ENCODE results near the gene RAB3IL1.

The RAB3IL1 gene

GRCh38 chr11:61870541-61871031 lies 46.8 kb downstream of the RAB3IL1 start:
- Histone ChIP-seq H3K4me2 (ENCODE audit: low read depth, low read length, poor library complexity, severe bottlenecking) (peak overlapping the region; percentile 58), H2AFZ (ENCODE audit: low read length) (no peak overlapping the region), H3K36me3 (ENCODE audit: insufficient read depth, low read length) (peaks cover 16% of the 10 kb centered on the region; the same call in 1 of the 2 replicates), H3K9ac (ENCODE audit: low read depth, low read length, poor library complexity, severe bottlenecking) (no peak overlapping the region), H3K27me3 (ENCODE audit: insufficient read depth, low read length, poor library complexity, severe bottlenecking) (no peaks in the 10 kb centered on the region), H3K4me3 (ENCODE audit: low read length, poor library complexity, severe bottlenecking) (no peak overlapping the region), H4K20me1 (ENCODE audit: insufficient read depth, low read length, poor library complexity, severe bottlenecking) (no peaks in the 10 kb centered on the region), H3K79me2 (ENCODE audit: insufficient read depth, low read length) (no peaks in the 10 kb centered on the region), H3K9me2 (replicated peaks; ENCODE audit: low read depth, low read length) (no peaks in the 10 kb centered on the region), H3K4me1 (ENCODE audit: insufficient read depth, low read length, poor library complexity, severe bottlenecking) (peaks cover 9% of the 10 kb centered on the region), H3K9me3 (ENCODE audit: insufficient read depth, low read depth, low read length) (no peaks in the 10 kb centered on the region), H3F3A (ENCODE audit: low read depth) (no peaks in the 10 kb centered on the region; the same call in 1 of the 2 replicates)
- no peak for TF ChIP-seq EZH2phosphoT487 (IDR thresholded peaks at IDR 0.05; ENCODE audit: borderline replicate concordance)
- TF ChIP-seq, protein P1, sequence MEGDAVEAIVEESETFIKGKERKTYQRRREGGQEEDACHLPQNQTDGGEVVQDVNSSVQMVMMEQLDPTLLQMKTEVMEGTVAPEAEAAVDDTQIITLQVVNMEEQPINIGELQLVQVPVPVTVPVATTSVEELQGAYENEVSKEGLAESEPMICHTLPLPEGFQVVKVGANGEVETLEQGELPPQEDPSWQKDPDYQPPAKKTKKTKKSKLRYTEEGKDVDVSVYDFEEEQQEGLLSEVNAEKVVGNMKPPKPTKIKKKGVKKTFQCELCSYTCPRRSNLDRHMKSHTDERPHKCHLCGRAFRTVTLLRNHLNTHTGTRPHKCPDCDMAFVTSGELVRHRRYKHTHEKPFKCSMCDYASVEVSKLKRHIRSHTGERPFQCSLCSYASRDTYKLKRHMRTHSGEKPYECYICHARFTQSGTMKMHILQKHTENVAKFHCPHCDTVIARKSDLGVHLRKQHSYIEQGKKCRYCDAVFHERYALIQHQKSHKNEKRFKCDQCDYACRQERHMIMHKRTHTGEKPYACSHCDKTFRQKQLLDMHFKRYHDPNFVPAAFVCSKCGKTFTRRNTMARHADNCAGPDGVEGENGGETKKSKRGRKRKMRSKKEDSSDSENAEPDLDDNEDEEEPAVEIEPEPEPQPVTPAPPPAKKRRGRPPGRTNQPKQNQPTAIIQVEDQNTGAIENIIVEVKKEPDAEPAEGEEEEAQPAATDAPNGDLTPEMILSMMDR (conservative IDR thresholded peaks at IDR 0.05; ENCODE audit: low read length) = no peak

DNA sequence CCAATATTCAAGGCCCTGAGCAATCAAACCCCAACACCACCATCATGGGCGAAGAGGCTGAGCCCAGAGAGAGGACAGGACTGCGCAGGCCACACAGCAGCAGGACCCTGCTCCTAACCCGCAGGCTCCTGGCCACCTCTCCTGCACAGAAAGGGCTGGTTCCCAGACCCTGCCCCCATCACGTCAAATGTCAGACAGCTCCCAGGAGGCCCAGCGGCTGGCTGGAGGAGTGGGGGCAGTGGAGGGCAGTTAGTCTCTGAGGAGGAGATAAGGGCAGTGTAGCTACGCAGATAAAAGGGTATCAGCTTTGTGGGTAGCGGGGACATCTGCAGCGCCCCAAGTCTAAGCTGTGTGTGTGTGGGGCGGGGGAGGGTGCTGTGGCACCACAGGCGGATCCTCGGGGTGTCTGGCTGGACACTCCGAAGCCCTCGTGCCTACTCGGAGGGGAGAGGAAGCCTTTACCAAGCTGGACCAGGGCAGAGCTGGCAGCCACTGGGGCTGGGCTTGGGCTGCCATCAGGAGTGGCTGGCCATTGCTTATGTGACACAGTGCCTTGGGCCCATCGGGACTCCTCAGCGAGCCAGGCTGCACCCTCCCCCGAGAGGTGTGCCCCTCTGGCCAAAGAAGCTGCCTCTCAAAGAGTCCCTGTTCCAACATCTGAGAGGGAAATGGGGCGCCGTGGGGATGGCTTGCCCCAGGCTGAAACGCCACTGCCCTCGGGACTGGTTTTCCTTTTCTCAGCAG lies 47.5 kb downstream of the RAB3IL1 start:
- Histone ChIP-seq H3K27me3 (ENCODE audit: insufficient read depth, low read length, poor library complexity, severe bottlenecking) (no peaks in the 10 kb centered on the region), H3K9me2 (replicated peaks; ENCODE audit: low read depth, low read length) (no peaks in the 10 kb centered on the region), H3F3A (ENCODE audit: low read depth) (no peaks in the 10 kb centered on the region; the same call in 1 of the 2 replicates), H3K4me3 (ENCODE audit: low read length, poor library complexity, severe bottlenecking) (no peak overlapping the region), H3K4me2 (ENCODE audit: low read depth, low read length, poor library complexity, severe bottlenecking) (no peak overlapping the region), H4K20me1 (ENCODE audit: insufficient read depth, low read length, poor library complexity, severe bottlenecking) (no peaks in the 10 kb centered on the region), H3K9ac (ENCODE audit: low read depth, low read length, poor library complexity, severe bottlenecking) (no peak overlapping the region), H3K9me3 (ENCODE audit: insufficient read depth, low read depth, low read length) (no peaks in the 10 kb centered on the region), H3K79me2 (ENCODE audit: insufficient read depth, low read length) (no peaks in the 10 kb centered on the region), H3K4me1 (ENCODE audit: insufficient read depth, low read length, poor library complexity, severe bottlenecking) (peaks cover 9% of the 10 kb centered on the region), H3K36me3 (ENCODE audit: insufficient read depth, low read length) (peaks cover 23% of the 10 kb centered on the region; the same call in 1 of the 2 replicates), H2AFZ (ENCODE audit: low read length) (no peak overlapping the region)
- TF ChIP-seq, protein P1 (conservative IDR thresholded peaks at IDR 0.05; ENCODE audit: low read length) = no peak
- no peak for TF ChIP-seq EZH2phosphoT487 (IDR thresholded peaks at IDR 0.05; ENCODE audit: borderline replicate concordance)

- peaks cover 9% of the 10 kb centered on the region for H3K4me1 ChIP-seq (ENCODE audit: insufficient read depth, low read length, poor library complexity, severe bottlenecking)
- no peaks in the 10 kb centered on the region; the same call in 1 of the 2 replicates for H3F3A ChIP-seq (ENCODE audit: low read depth)
- H3K9me2 ChIP-seq (replicated peaks; ENCODE audit: low read depth, low read length) = no peaks in the 10 kb centered on the region
- no peak overlapping the region for H3K9ac ChIP-seq (ENCODE audit: low read depth, low read length, poor library complexity, severe bottlenecking)
- peaks cover 27% of the 10 kb centered on the region; the same call in 1 of the 2 replicates for H3K36me3 ChIP-seq (ENCODE audit: insufficient read depth, low read length)
- TF ChIP-seq, protein P1 (conservative IDR thresholded peaks at IDR 0.05; ENCODE audit: low read length) = no peak
- TF ChIP-seq EZH2phosphoT487 (IDR thresholded peaks at IDR 0.05; ENCODE audit: borderline replicate concordance) = no peak
- no peaks in the 10 kb centered on the region for H4K20me1 ChIP-seq (ENCODE audit: insufficient read depth, low read length, poor library complexity, severe bottlenecking)
- H2AFZ ChIP-seq (ENCODE audit: low read length) = no peak overlapping the region
- no peaks in the 10 kb centered on the region for H3K9me3 ChIP-seq (ENCODE audit: insufficient read depth, low read depth, low read length)
- no peaks in the 10 kb centered on the region for H3K27me3 ChIP-seq (ENCODE audit: insufficient read depth, low read length, poor library complexity, severe bottlenecking)
- no peaks in the 10 kb centered on the region for H3K79me2 ChIP-seq (ENCODE audit: insufficient read depth, low read length)
- H3K4me3 ChIP-seq (ENCODE audit: low read length, poor library complexity, severe bottlenecking) = no peak overlapping the region
- H3K4me2 ChIP-seq (ENCODE audit: low read depth, low read length, poor library complexity, severe bottlenecking) = no peak overlapping the region
Measured at GRCh38 chr11:61869429-61869707, 48.0 kb downstream of the RAB3IL1 start.
